ENCODE measurements around the gene SMNDC1.

The SMNDC1 gene

GRCh38 chr10:110304780-110305421 lies at the start of gene SMNDC1:
TSS of gene SMNDC1 (minus strand) at chr10:110304920. CDS start at chr10:110303587, 1,333 bp downstream.
- Histone ChIP-seq H3K4me2 (ENCODE audit: low read depth, low read length, poor library complexity, severe bottlenecking) (peak within 1 kb of the TSS; percentile 90), H2AFZ (ENCODE audit: low read length) (peak within 1 kb of the TSS; percentile 72), H3K4me1 (ENCODE audit: insufficient read depth, low read length, poor library complexity, severe bottlenecking) (peaks cover 42% of the 10 kb centered on the region)

GRCh38 chr10:110354322-110354766 lies 49.6 kb upstream of the SMNDC1 start:
- no peak overlapping the region for H3K9ac ChIP-seq (ENCODE audit: low read depth, low read length, poor library complexity, severe bottlenecking)
- H3K4me1 ChIP-seq (ENCODE audit: insufficient read depth, low read length, poor library complexity, severe bottlenecking): no peaks in the 10 kb centered on the region
- H3K36me3 ChIP-seq (ENCODE audit: insufficient read depth, low read length): no peaks in the 10 kb centered on the region
- no peak overlapping the region for H2AFZ ChIP-seq (ENCODE audit: low read length)
- peak; percentile 92 for TF ChIP-seq CTCF (conservative IDR thresholded peaks at IDR 0.05; ENCODE audit: low read length)
- no peak for TF ChIP-seq EZH2phosphoT487 (IDR thresholded peaks at IDR 0.05; ENCODE audit: borderline replicate concordance)
- H3K27me3 ChIP-seq (ENCODE audit: insufficient read depth, low read length, poor library complexity, severe bottlenecking): no peaks in the 10 kb centered on the region
- no peaks in the 10 kb centered on the region for H3K9me2 ChIP-seq (replicated peaks; ENCODE audit: low read depth, low read length)
- no peaks in the 10 kb centered on the region for H4K20me1 ChIP-seq (ENCODE audit: insufficient read depth, low read length, poor library complexity, severe bottlenecking)
- no peaks in the 10 kb centered on the region for H3K9me3 ChIP-seq (ENCODE audit: insufficient read depth, low read depth, low read length)
- H3F3A ChIP-seq (ENCODE audit: low read depth): no peaks in the 10 kb centered on the region
- H3K79me2 ChIP-seq (ENCODE audit: insufficient read depth, low read length): no peaks in the 10 kb centered on the region
- H3K4me3 ChIP-seq (ENCODE audit: low read length, poor library complexity, severe bottlenecking): no peak overlapping the region
- peak overlapping the region; percentile 19 for H3K4me2 ChIP-seq (ENCODE audit: low read depth, low read length, poor library complexity, severe bottlenecking)

More at GRCh38 chr10:110304780-110305421, at the start of gene SMNDC1:
- peaks cover 21% of the 10 kb centered on the region; the same call in 1 of the 2 replicates for H3K36me3 ChIP-seq (ENCODE audit: insufficient read depth, low read length)
- no peaks in the 10 kb centered on the region for H3K27me3 ChIP-seq (ENCODE audit: insufficient read depth, low read length, poor library complexity, severe bottlenecking)
- H3K4me3 ChIP-seq (ENCODE audit: low read length, poor library complexity, severe bottlenecking): peak within 1 kb of the TSS; percentile 94
- TF ChIP-seq CTCF (conservative IDR thresholded peaks at IDR 0.05; ENCODE audit: low read length) (no peak), EZH2phosphoT487 (IDR thresholded peaks at IDR 0.05; ENCODE audit: borderline replicate concordance) (no peak)
- no peaks in the 10 kb centered on the region for H3K9me2 ChIP-seq (replicated peaks; ENCODE audit: low read depth, low read length)
- H3K9me3 ChIP-seq (ENCODE audit: insufficient read depth, low read depth, low read length): no peaks in the 10 kb centered on the region
- peaks cover 48% of the 10 kb centered on the region for H3K79me2 ChIP-seq (ENCODE audit: insufficient read depth, low read length)
- peak within 1 kb of the TSS; percentile 94 for H3K9ac ChIP-seq (ENCODE audit: low read depth, low read length, poor library complexity, severe bottlenecking)
- H4K20me1 ChIP-seq (ENCODE audit: insufficient read depth, low read length, poor library complexity, severe bottlenecking): peaks cover 47% of the 10 kb centered on the region
- no peaks in the 10 kb centered on the region for H3F3A ChIP-seq (ENCODE audit: low read depth)

- Histone ChIP-seq H3F3A (ENCODE audit: low read depth) (no peaks in the 10 kb centered on the region), H3K4me1 (ENCODE audit: insufficient read depth, low read length, poor library complexity, severe bottlenecking) (no peaks in the 10 kb centered on the region), H3K9me2 (replicated peaks; ENCODE audit: low read depth, low read length) (no peaks in the 10 kb centered on the region), H3K4me3 (ENCODE audit: low read length, poor library complexity, severe bottlenecking) (no peak overlapping the region), H3K4me2 (ENCODE audit: low read depth, low read length, poor library complexity, severe bottlenecking) (peak overlapping the region; percentile 19), H3K9me3 (ENCODE audit: insufficient read depth, low read depth, low read length) (no peaks in the 10 kb centered on the region), H3K27me3 (ENCODE audit: insufficient read depth, low read length, poor library complexity, severe bottlenecking) (no peaks in the 10 kb centered on the region), H4K20me1 (ENCODE audit: insufficient read depth, low read length, poor library complexity, severe bottlenecking) (no peaks in the 10 kb centered on the region), H3K79me2 (ENCODE audit: insufficient read depth, low read length) (no peaks in the 10 kb centered on the region), H3K36me3 (ENCODE audit: insufficient read depth, low read length) (no peaks in the 10 kb centered on the region), H2AFZ (ENCODE audit: low read length) (no peak overlapping the region), H3K9ac (ENCODE audit: low read depth, low read length, poor library complexity, severe bottlenecking) (no peak overlapping the region)
- TF ChIP-seq EZH2phosphoT487 (IDR thresholded peaks at IDR 0.05; ENCODE audit: borderline replicate concordance): no peak
- no peak for TF ChIP-seq CTCF (conservative IDR thresholded peaks at IDR 0.05; ENCODE audit: low read length)
Observed at GRCh38 chr10:110353244-110354119, 48.8 kb upstream of the SMNDC1 start.

Data from Loucy (cell line).